ENCODE data around the gene TIAM2.
A peak's percentile ranks its signal among the peaks of the same experiment; 100 is the strongest.

DNA sequence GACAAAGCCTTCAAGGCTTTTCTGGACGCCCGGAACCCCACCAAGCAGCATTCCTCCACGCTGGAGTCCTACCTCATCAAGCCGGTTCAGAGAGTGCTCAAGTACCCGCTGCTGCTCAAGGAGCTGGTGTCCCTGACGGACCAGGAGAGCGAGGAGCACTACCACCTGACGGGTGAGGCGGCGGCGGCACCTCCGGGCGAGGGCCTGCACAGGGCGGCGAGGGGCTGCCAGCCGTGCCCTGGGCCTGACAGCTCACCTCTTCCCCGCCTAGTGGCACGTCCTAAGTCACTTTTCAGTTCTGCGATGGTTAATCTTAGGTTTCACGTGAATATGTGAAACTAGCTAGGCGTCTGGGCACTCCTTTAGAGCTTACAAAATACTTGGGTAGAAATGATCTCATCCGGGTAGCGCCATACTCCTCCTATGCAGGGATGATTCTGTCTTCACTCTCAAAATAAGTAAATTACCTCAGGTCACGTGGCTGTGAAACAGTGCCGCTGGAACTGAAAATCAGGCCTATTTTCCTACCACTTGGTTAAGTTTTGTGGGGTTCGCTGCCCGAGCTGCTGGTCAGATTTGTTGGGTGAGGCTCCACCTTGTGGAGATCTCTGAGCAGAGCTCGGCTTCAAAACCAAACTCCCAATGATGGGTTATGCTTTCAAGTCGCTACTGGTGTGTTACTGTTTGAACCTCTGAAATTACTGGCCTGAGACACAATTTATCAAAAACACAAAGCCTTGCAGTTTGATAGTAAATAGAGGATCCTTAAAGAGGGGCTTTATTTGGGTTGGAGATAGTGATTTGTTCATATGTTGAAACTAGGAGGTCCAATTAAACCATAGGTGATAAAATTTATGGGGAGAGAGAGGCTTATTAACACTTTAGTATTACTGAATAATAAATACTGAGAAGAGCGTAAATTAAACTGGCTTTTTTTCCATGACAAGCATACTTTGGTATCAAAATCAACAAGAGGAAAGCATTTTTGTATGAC is 253.2 kb downstream of the TIAM2 start:
- TF ChIP-seq, protein P1, sequence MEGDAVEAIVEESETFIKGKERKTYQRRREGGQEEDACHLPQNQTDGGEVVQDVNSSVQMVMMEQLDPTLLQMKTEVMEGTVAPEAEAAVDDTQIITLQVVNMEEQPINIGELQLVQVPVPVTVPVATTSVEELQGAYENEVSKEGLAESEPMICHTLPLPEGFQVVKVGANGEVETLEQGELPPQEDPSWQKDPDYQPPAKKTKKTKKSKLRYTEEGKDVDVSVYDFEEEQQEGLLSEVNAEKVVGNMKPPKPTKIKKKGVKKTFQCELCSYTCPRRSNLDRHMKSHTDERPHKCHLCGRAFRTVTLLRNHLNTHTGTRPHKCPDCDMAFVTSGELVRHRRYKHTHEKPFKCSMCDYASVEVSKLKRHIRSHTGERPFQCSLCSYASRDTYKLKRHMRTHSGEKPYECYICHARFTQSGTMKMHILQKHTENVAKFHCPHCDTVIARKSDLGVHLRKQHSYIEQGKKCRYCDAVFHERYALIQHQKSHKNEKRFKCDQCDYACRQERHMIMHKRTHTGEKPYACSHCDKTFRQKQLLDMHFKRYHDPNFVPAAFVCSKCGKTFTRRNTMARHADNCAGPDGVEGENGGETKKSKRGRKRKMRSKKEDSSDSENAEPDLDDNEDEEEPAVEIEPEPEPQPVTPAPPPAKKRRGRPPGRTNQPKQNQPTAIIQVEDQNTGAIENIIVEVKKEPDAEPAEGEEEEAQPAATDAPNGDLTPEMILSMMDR (IDR thresholded peaks at IDR 0.05; ENCODE audit: low read length): peak; percentile 84
- TF ChIP-seq EZH2 (IDR thresholded peaks at IDR 0.05; ENCODE audit: borderline replicate concordance, low read length): no peak

All from OCI-LY1 (cell line).